T-helper 9 cell (primary cell): ENCODE results near the gene SRSF9.
"Not testable (repeated sequence)": the region's sequence is repeated elsewhere in the genome, so short reads cannot be mapped to it uniquely, and the experiment has no call there.

Experiments used
- DNase-seq: peaks from one replicate; pipeline ENCODE4 v3.0.0-alpha.2; 2020
- total RNA-seq, 2 donors: gene quantifications; one replicate each; lab custom pipeline; 2026; lab: John Stamatoyannopoulos, UW

Gene SRSF9
- 101 to 104 reads per million in 2 donors for total RNA-seq

- DNase-seq, result peak; percentile 97
Observed at GRCh38 chr12:120469450-120470149, at the start of gene SRSF9. Gene SRSF9, minus strand, starts transcription at chr12:120469748. Its CDS starts 139 bp downstream, at chr12:120469609.

- DNase-seq, result not testable (repeated sequence)
Observed at GRCh38 chr12:120519324-120519723, 49.8 kb upstream of the SRSF9 start.

- no peak for DNase-seq
Observed at GRCh38 chr12:120515496-120515895, 45.9 kb upstream of the SRSF9 start.

GRCh38 chr12:120514002-120514401, 44.5 kb upstream of the SRSF9 start:
- no peak for DNase-seq

GRCh38 chr12:120508537-120508936, 39.0 kb upstream of the SRSF9 start:
- DNase-seq, result no peak

GRCh38 chr12:120504587-120504986, 35.0 kb upstream of the SRSF9 start:
- DNase-seq, result no peak

- no peak for DNase-seq
Observed at GRCh38 chr12:120500581-120500980, 31.0 kb upstream of the SRSF9 start.

- no peak for DNase-seq
Observed at GRCh38 chr12:120498870-120499515, 29.4 kb upstream of the SRSF9 start.

GRCh38 chr12:120497524-120498150, 28.1 kb upstream of the SRSF9 start:
- DNase-seq, result no peak

GRCh38 chr12:120496413-120497340, 27.1 kb upstream of the SRSF9 start:
- DNase-seq, result peak; percentile 45

- peak; percentile 98 for DNase-seq
Observed at GRCh38 chr12:120495731-120496412, 26.3 kb upstream of the SRSF9 start, which contains the start of gene DYNLL1. Gene DYNLL1, plus strand, starts transcription at chr12:120496113. Its CDS starts 309 bp downstream, at chr12:120496422.

GRCh38 chr12:120495186-120495730, 25.7 kb upstream of the SRSF9 start:
- no peak for DNase-seq

- no peak for DNase-seq
Observed at GRCh38 chr12:120490833-120491512, 21.4 kb upstream of the SRSF9 start.

- no peak for DNase-seq
Observed at GRCh38 chr12:120490325-120490724, 20.8 kb upstream of the SRSF9 start.

GRCh38 chr12:120489018-120489417, 19.5 kb upstream of the SRSF9 start:
- DNase-seq, result no peak

GRCh38 chr12:120488057-120488640, 18.6 kb upstream of the SRSF9 start:
- DNase-seq, result no peak

GRCh38 chr12:120487552-120487951, 18.0 kb upstream of the SRSF9 start:
- DNase-seq, result not testable (repeated sequence)

GRCh38 chr12:120485961-120486881, 16.7 kb upstream of the SRSF9 start:
- DNase-seq, result no peak

- DNase-seq, result no peak
Observed at GRCh38 chr12:120483621-120484020, 14.1 kb upstream of the SRSF9 start.
